Activated naive CD4-positive, alpha-beta T cell treated with anti-CD3 and anti-CD28 coated beads, Interleukin-2, amount 50 U/mL, for 24 hours (primary cell): ENCODE measurements around the gene FSD2.
"Not testable (repeated sequence)": the region's sequence is repeated elsewhere in the genome, so short reads cannot be mapped to it uniquely, and the experiment has no call there.

ENCODE experiments used
- H3K27ac Mint-ChIP-seq: one replicate; pipeline ENCODE4 v1.8.0; 2021; ENCODE audit warnings: mild to moderate bottlenecking, mixed read lengths
- H3K27me3 Mint-ChIP-seq: one replicate; pipeline ENCODE4 v1.8.0; 2021; ENCODE audit warnings: mixed read lengths
- H3K36me3 Mint-ChIP-seq: one replicate; pipeline ENCODE4 v1.8.0; 2021; ENCODE audit warnings: mixed read lengths
- H3K4me1 Mint-ChIP-seq: one replicate; pipeline ENCODE4 v1.8.0; 2021; ENCODE audit warnings: mixed read lengths
- H3K4me3 Mint-ChIP-seq: one replicate; pipeline ENCODE4 v1.8.0; 2021; ENCODE audit warnings: mild to moderate bottlenecking, mixed read lengths
- H3K9me3 Mint-ChIP-seq: one replicate; pipeline ENCODE4 v1.8.0; 2021; ENCODE audit warnings: mixed read lengths

The FSD2 gene

GRCh38 chr15:82778755-82779154 is 27.1 kb downstream of the FSD2 start:
- no peaks in the 10 kb centered on the region for H3K9me3 Mint-ChIP-seq
- no peak overlapping the region for H3K27ac Mint-ChIP-seq
- no peaks in the 10 kb centered on the region for H3K4me1 Mint-ChIP-seq
- no peak overlapping the region for H3K4me3 Mint-ChIP-seq
- H3K27me3 Mint-ChIP-seq: peaks cover 1% of the 10 kb centered on the region
- no peaks in the 10 kb centered on the region for H3K36me3 Mint-ChIP-seq

GRCh38 chr15:82774496-82774895 is 31.4 kb downstream of the FSD2 start:
- Mint-ChIP-seq H3K27ac (no peak overlapping the region), H3K4me1 (no peaks in the 10 kb centered on the region), H3K27me3 (no peaks in the 10 kb centered on the region), H3K4me3 (no peak overlapping the region), H3K36me3 (no peaks in the 10 kb centered on the region), H3K9me3 (no peaks in the 10 kb centered on the region)

GRCh38 chr15:82771789-82772607 is 33.9 kb downstream of the FSD2 start:
- Mint-ChIP-seq H3K9me3 (no peaks in the 10 kb centered on the region), H3K27me3 (no peaks in the 10 kb centered on the region), H3K4me3 (no peak overlapping the region), H3K36me3 (peaks cover 6% of the 10 kb centered on the region), H3K4me1 (no peaks in the 10 kb centered on the region), H3K27ac (no peak overlapping the region)

- peaks cover 8% of the 10 kb centered on the region for H3K36me3 Mint-ChIP-seq
- H3K9me3 Mint-ChIP-seq: no peaks in the 10 kb centered on the region
- H3K27ac Mint-ChIP-seq: no peak overlapping the region
- H3K4me3 Mint-ChIP-seq: no peak overlapping the region
- H3K27me3 Mint-ChIP-seq: no peaks in the 10 kb centered on the region
- H3K4me1 Mint-ChIP-seq: no peaks in the 10 kb centered on the region
These were observed 37.3 kb downstream of the FSD2 start for GRCh38 chr15:82768414-82769054.

GRCh38 chr15:82767163-82767829 is 38.6 kb downstream of the FSD2 start:
- Mint-ChIP-seq H3K4me1 (no peaks in the 10 kb centered on the region), H3K27ac (no peak overlapping the region), H3K9me3 (no peaks in the 10 kb centered on the region), H3K36me3 (peaks cover 8% of the 10 kb centered on the region), H3K27me3 (no peaks in the 10 kb centered on the region), H3K4me3 (no peak overlapping the region)

- not testable (repeated sequence) for H3K9me3 Mint-ChIP-seq
- peaks cover 10% of the 10 kb centered on the region for H3K36me3 Mint-ChIP-seq
These were observed 39.7 kb downstream of the FSD2 start for GRCh38 chr15:82766201-82766600.

GRCh38 chr15:82764740-82765139 is 41.1 kb downstream of the FSD2 start:
- Mint-ChIP-seq H3K9me3 (no peaks in the 10 kb centered on the region), H3K36me3 (peaks cover 14% of the 10 kb centered on the region), H3K27ac (no peak overlapping the region), H3K4me1 (peaks cover 4% of the 10 kb centered on the region), H3K4me3 (no peak overlapping the region), H3K27me3 (no peaks in the 10 kb centered on the region)

More at GRCh38 chr15:82766201-82766600, 39.7 kb downstream of the FSD2 start:
- not testable (repeated sequence) for H3K4me1 Mint-ChIP-seq, H3K4me3 Mint-ChIP-seq, H3K27ac Mint-ChIP-seq, H3K27me3 Mint-ChIP-seq

GRCh38 chr15:82764117-82764490 is 41.8 kb downstream of the FSD2 start:
- Mint-ChIP-seq H3K27ac (no peak overlapping the region), H3K4me3 (no peak overlapping the region), H3K27me3 (no peaks in the 10 kb centered on the region), H3K9me3 (no peaks in the 10 kb centered on the region), H3K4me1 (peaks cover 4% of the 10 kb centered on the region), H3K36me3 (peaks cover 14% of the 10 kb centered on the region)

GRCh38 chr15:82763361-82764116 is 42.3 kb downstream of the FSD2 start:
- H3K27ac Mint-ChIP-seq: no peak overlapping the region
- peaks cover 16% of the 10 kb centered on the region for H3K36me3 Mint-ChIP-seq
- no peaks in the 10 kb centered on the region for H3K27me3 Mint-ChIP-seq
- H3K9me3 Mint-ChIP-seq: no peaks in the 10 kb centered on the region
- H3K4me3 Mint-ChIP-seq: no peak overlapping the region
- peaks cover 4% of the 10 kb centered on the region for H3K4me1 Mint-ChIP-seq

- H3K27ac Mint-ChIP-seq: peak overlapping the region; percentile 99
- no peaks in the 10 kb centered on the region for H3K27me3 Mint-ChIP-seq
- no peaks in the 10 kb centered on the region for H3K9me3 Mint-ChIP-seq
- peak overlapping the region; percentile 98 for H3K4me3 Mint-ChIP-seq
- H3K36me3 Mint-ChIP-seq: peaks cover 31% of the 10 kb centered on the region
- peaks cover 72% of the 10 kb centered on the region for H3K4me1 Mint-ChIP-seq
These were observed 54.6 kb downstream of the FSD2 start for GRCh38 chr15:82751308-82751707.

GRCh38 chr15:82750831-82751180 is 55.1 kb downstream of the FSD2 start:
- no peaks in the 10 kb centered on the region for H3K27me3 Mint-ChIP-seq
- peak overlapping the region; percentile 99 for H3K27ac Mint-ChIP-seq
- no peaks in the 10 kb centered on the region for H3K9me3 Mint-ChIP-seq
- H3K4me3 Mint-ChIP-seq: peak overlapping the region; percentile 98
- peaks cover 67% of the 10 kb centered on the region for H3K4me1 Mint-ChIP-seq
- peaks cover 26% of the 10 kb centered on the region for H3K36me3 Mint-ChIP-seq

- Mint-ChIP-seq H3K9me3 (no peaks in the 10 kb centered on the region), H3K4me1 (peaks cover 62% of the 10 kb centered on the region), H3K36me3 (peaks cover 23% of the 10 kb centered on the region), H3K4me3 (peak overlapping the region; percentile 98), H3K27ac (peak overlapping the region; percentile 99), H3K27me3 (no peaks in the 10 kb centered on the region)
These were observed 55.7 kb downstream of the FSD2 start for GRCh38 chr15:82749951-82750830.

- H3K36me3 Mint-ChIP-seq: peaks cover 14% of the 10 kb centered on the region
- H3K9me3 Mint-ChIP-seq: no peaks in the 10 kb centered on the region
- no peak overlapping the region for H3K27ac Mint-ChIP-seq
- peak overlapping the region; percentile 12 for H3K4me3 Mint-ChIP-seq
- no peaks in the 10 kb centered on the region for H3K27me3 Mint-ChIP-seq
- peaks cover 45% of the 10 kb centered on the region for H3K4me1 Mint-ChIP-seq
These were observed 57.6 kb downstream of the FSD2 start for GRCh38 chr15:82748315-82748714.

GRCh38 chr15:82743810-82744209 is 62.1 kb downstream of the FSD2 start:
- no peak overlapping the region for H3K4me3 Mint-ChIP-seq

GRCh38 chr15:82742134-82742533 is 63.7 kb downstream of the FSD2 start:
- no peak overlapping the region for H3K27ac Mint-ChIP-seq
- no peak overlapping the region for H3K4me3 Mint-ChIP-seq
- H3K36me3 Mint-ChIP-seq: peaks cover 4% of the 10 kb centered on the region
- peaks cover 3% of the 10 kb centered on the region for H3K4me1 Mint-ChIP-seq
- no peaks in the 10 kb centered on the region for H3K27me3 Mint-ChIP-seq
- H3K9me3 Mint-ChIP-seq: no peaks in the 10 kb centered on the region

More at GRCh38 chr15:82743810-82744209, 62.1 kb downstream of the FSD2 start:
- H3K36me3 Mint-ChIP-seq: no peaks in the 10 kb centered on the region
- no peaks in the 10 kb centered on the region for H3K27me3 Mint-ChIP-seq
- H3K9me3 Mint-ChIP-seq: no peaks in the 10 kb centered on the region
- H3K4me1 Mint-ChIP-seq: peaks cover 10% of the 10 kb centered on the region
- no peak overlapping the region for H3K27ac Mint-ChIP-seq
